Middle frontal gyrus (tissue), 1 donor: ENCODE measurements around the gene APEX1.
"Not testable (repeated sequence)": the region's sequence is repeated elsewhere in the genome, so short reads cannot be mapped to it uniquely, and the experiment has no call there.

Source experiments
- DNase-seq: peaks from one replicate; pipeline ENCODE4 v3.0.0-alpha.2; 2015; ENCODE audit warnings: low spot score; ENCODE audit errors: extremely low spot score

Gene APEX1

GRCh38 chr14:20472536-20473169, 17.6 kb downstream of the APEX1 start:
- no peak for DNase-seq

GRCh38 chr14:20476776-20477175, 21.8 kb downstream of the APEX1 start:
- no peak for DNase-seq

DNA sequence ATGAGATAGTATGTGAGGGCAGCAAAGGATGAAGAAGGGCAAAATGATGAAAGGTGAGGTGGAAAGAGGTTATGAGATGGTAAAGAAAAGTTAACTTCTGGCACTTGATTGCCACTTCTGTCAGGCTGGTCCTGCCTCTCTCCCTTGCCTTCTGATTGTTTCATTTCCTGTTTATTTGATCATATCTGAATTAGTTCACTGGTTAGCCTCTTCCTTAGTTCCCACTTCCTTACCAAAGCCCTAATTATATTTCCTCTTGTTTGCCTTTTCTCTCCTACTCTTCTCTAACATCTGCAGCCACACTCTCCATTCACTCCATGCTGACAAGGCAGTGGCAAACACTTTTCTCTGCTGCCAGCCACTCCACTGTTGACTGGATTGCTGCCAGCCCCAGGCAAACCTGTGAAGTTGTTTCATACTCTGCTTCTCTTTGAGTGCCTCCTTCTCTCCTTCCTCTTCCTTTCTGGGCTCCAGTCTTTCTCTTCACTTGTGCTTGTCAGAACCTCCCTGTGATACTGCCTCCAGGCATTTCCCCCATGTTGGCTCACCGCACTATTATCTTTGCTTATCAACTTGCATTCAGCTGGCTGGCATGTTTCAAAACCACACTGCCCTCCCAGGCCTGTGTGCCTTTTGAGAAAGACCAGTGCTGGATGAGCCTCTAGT, 22.3 kb downstream of the APEX1 start:
- DNase-seq = no peak

GRCh38 chr14:20478894-20479293, 23.9 kb downstream of the APEX1 start:
- no peak for DNase-seq

DNA sequence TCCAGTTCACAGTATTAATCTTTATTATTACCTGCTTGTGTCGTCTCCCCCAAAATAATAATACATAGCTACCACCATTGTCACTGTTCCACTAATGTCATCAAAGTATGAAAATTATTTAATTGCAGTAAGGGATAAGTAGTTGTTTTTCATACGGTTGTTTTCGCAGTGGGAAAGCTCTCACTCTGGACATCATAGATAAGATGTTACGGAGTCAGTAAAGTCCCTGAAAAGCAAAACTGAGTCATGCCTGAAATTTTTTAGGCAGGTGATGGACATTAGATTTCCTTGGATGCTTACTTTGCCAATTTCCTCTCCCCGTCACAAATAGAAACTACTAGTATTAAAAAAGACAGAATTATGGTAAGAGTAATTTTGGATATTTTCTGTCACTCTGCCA, 27.4 kb downstream of the APEX1 start:
- DNase-seq = no peak

DNA sequence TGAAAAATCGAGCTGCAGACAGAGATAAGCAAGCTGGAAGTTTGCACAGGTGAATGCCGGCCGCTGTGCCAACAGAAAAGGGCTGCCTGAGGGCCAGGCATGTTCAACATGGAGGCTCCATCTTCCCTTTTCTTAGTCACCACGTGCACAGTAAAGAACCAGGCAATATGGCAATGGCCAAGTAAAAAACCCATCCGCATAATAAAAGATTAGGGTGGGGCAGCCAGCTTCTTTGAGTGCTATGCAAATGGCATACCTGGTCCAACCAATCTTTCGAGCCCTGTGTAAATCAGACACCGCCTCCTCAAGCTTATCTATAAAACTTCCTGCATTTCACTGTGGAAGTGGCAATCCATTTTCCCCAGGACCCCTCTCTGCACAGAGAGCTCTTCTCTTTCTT, 30.9 kb downstream of the APEX1 start:
- DNase-seq = no peak

DNA sequence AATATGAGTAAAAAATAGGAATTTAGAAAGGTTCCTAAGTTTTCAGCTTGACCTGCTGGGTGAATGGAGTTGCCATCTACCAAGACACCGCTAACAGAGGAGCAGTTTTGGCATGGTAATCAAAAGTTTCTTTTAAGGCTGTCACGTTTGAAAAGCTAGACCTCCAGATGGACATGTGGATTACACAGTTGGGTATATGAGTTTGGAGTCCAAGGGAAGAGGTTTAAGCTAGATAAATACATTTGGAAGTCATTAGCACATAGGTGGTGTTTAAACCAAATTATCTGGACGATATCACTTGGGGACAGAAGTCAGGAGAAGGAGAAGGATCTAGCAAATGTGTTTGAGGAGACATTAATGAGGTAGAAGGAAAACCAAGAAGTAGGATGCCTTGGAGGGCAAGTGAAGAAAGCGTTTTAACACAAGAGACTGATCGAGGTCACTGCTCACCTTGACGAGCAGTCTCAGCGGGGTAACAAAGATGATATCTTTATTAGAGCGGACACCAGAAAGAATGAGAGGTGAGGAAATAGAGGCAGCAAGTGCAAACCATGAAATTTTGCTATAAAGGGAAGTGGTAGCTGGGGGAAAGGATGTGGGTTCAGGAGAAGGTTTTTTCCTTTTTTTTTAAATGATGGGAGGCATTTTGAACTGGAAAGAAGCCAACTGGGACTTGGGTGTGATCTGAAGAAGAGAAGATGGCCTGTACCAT, 31.8 kb downstream of the APEX1 start:
- DNase-seq = no peak

DNA sequence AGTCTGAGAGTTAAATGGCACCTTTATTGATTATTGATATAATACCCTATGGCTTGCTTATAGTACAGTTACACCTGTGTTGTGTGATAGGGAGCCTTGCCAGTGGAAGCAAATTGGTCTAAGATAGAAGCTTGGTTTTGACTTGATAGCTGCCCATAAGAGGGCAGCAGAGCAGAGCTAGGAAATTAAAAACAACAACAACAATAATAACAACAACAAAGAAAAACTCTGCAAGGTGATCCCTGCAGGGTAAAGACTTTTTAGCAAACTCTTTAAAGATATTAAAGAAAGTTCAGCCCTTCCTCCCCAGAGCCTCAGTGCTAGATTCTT, 32.3 kb downstream of the APEX1 start:
- no peak for DNase-seq

DNA sequence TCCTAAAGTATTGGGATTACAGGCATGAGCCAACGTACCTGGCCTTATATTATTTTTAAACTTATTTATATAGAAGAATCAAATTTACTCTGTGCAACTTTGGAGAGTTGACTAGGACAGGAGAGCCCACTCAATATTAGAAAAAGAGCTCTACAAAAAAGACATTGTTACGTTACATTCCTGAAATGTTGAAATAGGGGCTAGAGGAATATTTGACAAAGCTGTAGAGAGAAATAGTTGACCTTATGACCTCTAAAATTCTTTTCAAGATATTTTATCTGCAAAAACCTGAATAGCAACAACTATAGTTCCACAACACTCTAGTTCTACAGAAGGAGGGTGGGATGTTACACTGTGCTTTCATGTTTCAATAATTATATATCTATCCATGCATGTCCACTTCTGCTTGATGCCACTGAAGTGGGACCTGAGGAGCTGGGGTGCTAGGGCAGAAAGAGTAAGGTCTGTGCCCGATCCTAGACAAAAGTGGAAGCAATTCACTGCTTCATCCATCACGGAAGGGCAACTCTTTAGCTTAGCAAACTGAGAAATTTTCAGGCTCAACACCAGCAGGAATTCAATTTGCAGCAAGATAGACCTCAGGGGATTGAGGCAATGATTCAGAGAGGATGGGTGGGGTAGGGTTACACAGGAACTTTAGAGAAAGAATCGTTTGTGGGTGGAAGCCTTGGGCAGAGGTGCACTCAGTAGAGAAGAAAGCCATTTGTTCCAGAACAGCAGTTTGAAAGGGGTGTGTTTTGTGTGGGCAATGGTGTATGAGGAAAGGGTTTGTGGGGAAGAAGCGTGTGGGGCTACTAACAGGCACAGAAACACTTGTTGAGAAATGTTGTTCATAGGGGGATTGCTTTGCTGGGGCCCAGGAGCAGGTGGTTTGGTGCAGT, 34.3 kb downstream of the APEX1 start:
- no peak for DNase-seq

- no peak for DNase-seq
Observed at GRCh38 chr14:20490563-20490962, 35.5 kb downstream of the APEX1 start.

DNA sequence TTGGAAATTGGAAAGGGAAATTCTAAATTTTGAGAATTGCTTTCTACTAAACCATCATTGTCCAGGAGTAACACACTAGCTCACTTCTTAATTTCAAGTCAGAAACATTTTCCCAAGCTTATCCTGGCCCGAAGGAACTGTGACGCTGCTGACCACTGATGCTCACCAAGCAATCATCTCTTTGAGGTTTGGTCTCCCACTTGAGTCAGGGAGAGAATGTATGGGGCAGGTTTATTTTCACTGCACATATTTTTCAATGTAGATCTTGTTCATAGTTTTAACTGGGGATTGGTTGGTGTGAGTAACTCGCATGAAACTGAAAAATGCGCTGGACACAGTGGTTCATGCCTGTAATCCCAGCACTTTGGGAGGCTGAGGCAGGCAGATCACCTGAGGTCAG, 37.5 kb downstream of the APEX1 start:
- no peak for DNase-seq

DNA sequence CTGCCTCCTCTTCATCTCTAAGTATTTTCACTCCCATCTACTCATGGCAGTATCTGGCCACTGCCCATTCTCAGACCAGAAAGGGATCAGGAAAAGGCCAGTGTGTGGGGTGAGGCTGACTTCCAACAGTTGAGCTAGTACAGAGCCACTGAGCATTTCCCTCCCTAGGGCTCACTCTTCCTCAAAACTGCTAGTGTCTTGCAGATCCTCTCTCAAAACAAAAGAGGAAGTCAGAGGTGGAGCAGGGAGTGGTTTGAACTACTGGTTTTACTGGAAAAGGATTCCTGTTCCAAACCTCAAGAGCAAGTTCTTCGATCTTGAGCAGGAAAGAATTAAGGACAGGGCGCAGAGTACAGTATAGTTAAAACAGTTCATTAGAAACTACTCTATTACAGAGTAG, 38.6 kb downstream of the APEX1 start:
- no peak for DNase-seq

GRCh38 chr14:20494935-20495766, 40.1 kb downstream of the APEX1 start:
- no peak for DNase-seq

DNA sequence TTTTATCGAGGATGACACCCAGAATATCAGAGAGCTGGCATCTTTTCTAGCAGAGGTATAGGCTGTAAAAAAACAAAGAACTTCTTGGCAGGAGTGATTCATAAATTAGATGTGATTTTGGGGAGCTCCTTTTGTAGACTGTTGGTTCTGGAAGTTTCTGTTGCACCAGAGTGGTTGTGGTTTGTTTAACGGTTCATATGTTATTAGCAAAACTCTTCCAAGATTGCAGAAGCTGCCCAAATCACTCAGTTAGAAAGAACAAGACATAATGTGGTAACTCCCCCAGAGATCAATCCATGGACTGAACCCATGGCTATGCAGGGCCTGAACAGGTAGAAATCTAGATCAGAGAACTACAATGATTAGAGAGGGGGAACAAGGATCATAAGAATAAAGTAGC, 43.6 kb downstream of the APEX1 start:
- no peak for DNase-seq

DNA sequence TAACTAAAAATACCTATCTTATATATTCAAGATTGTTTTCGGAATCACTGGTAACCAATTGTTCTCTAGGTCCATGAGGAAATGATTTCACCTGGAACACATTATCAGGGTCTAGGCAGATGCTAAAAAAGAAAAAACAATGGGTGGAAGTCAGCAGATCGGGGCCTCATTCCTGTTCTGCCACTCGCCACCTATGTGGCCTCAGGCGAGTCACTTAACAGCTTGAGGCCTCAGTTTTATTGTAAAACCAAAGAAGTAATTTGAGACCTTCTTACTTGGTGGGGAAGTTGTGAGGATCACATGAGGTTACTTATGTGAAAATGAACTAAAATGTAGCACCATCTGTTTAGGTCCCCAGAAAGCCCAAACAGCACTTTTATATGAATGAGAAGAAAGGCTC, 44.1 kb downstream of the APEX1 start:
- DNase-seq = no peak

GRCh38 chr14:20499881-20500280, 44.9 kb downstream of the APEX1 start:
- no peak for DNase-seq

- DNase-seq = no peak
Observed at GRCh38 chr14:20501346-20501745, 46.3 kb downstream of the APEX1 start.

DNA sequence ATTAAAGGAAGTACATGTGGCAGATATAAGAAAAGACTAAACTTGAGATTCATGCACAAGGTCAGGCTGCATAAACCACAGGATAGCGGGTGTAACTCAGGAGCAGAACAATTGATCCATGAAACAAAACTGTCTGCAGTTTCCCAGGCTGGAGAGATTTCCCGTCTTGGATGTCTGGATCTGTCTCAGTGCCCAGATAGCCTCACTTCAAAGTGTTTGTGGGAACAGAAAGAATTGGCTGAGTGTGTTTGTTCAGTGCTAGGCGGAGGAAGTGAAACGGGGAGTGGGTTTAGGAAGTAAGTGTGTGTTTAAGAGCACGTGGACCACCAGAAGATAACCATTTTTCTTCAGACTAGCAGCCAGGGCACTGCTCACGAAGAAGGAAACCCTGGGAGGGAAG, 48.9 kb downstream of the APEX1 start:
- no peak for DNase-seq

DNA sequence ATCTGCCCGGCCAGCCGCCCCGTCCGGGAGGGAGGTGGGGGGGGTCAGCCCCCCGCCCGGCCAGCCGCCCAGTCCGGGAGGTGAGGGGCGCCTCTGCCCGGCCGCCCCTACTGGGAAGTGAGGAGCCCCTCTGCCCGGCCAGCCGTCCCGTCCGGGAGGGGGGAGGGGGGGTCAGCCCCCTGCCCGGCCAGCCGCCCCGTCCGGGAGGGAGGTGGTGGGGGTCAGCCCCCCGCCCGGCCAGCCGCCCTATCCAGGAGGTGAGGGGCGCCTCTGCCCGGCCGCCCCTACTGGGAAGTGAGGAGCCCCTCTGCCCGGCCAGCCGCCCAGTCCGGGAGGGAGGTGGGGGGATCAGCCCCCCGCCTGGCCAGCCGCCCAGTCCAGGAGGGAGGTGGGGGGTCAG, 51.2 kb downstream of the APEX1 start:
- not testable (repeated sequence) for DNase-seq

DNA sequence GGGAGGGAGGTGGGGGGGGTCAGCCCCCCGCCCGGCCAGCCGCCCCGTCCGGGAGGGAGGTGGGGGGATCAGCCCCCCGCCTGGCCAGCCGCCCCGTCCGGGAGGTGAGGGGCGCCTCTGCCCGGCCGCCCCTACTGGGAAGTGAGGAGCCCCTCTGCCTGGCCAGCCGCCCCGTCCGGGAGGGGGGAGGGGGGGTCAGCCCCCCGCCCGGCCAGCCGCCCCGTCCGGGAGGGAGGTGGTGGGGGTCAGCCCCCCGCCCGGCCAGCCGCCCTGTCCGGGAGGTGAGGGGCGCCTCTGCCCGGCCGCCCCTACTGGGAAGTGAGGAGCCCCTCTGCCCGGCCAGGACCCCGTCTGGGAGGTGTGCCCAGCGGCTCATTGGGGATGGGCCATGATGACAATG, 51.7 kb downstream of the APEX1 start:
- DNase-seq = not testable (repeated sequence)
